Measurements from ENCODE around the gene NEK6.
"Not testable (repeated sequence)": the region's sequence is repeated elsewhere in the genome, so short reads cannot be mapped to it uniquely, and the experiment has no call there.

NEK6 gene

DNA sequence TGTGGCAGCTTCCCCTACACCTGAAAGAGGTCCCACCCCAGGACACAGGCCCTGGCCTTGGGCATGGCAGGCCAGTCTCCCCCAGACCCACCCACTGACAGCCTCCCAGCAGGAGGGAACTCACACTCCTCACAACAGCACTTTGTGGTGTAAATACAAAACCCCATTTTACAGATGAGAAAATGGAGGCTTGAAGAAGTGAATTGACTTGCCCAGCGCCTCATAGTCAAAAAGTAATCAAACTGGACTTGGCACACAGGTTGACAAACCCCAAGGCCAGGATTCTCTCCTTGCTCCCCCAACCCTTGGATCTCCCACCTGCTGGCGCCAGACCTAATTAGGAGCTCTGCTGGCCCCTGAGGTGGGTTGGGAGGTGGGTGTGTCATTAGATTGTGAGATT, 29.2 kb upstream of the NEK6 start:
- no peak for DNase-seq (ENCODE audit: low spot score)

- no peak for DNase-seq (ENCODE audit: low spot score)
Measured at GRCh38 chr9:124231095-124231737, 26.5 kb upstream of the NEK6 start.

DNA sequence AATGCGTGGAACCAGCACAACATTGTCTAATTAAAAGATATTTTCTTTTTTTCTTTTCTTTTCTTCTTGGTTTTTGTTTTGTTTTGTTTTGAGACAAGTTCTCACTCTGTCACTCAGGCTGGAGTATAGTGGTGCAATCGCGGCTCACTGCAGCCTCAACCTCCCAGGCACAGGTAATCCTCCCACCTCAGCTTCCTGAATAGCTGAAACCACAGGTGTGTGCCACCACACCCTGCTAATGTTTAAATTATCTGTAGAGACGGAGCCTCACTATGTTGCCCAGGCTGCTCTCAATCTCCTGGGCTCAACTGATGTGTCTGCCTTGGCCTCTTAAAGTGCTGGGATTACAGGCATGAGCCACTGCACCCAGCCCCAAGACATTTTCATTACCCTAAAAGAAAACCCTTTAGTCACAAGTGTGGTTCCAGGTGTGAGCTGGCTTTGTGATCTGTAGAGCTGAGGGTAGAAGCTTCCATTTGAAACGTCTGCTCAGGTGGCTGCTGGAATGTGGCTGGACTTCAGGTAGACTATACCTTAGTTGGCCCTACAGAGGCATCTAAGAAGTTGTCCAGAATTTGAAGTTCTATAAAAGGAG, 19.1 kb upstream of the NEK6 start:
- no peak for DNase-seq (ENCODE audit: low spot score)

DNA sequence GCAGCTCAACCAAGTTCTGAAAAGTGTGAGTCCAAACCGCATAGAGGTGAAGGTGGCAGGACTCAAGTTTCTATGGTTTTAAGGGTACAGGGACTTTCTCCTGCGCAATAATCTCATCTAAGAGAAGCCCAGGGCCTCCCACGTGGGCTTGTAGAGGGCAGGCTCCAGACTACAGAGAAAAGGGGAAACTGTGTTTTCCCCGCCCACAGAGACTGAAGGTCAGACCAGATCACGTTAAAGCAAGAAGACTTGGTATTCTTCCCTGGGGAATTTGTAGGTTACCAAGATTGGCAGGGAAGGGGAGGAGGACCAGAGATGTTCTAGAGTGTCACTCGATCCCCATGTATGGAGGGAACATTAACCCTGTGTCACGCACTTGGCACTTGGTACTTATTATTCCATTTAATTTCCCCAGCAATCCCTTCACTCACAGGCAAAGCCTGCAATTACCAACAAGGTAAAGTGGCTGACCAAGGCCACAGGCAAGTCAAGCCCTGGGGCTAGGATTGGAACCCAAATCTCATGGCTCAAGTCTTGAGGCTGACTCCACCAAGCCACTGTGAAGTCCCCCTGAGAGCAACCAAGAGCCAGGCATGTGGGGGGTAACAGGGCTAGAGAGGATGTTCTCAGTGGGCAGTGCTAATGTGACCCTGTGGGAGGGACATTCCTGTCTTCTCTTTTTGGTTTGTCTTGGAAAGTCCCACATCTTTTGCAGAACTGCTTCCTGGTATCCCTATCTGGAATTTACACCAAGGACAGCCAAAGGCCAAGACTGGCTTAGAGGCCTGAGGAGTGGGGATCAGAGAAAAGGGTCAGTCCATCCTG, 18.3 kb upstream of the NEK6 start:
- DNase-seq (ENCODE audit: low spot score): no peak

GRCh38 chr9:124242331-124243194, 15.2 kb upstream of the NEK6 start:
- DNase-seq (ENCODE audit: low spot score): peak; percentile 62

DNA sequence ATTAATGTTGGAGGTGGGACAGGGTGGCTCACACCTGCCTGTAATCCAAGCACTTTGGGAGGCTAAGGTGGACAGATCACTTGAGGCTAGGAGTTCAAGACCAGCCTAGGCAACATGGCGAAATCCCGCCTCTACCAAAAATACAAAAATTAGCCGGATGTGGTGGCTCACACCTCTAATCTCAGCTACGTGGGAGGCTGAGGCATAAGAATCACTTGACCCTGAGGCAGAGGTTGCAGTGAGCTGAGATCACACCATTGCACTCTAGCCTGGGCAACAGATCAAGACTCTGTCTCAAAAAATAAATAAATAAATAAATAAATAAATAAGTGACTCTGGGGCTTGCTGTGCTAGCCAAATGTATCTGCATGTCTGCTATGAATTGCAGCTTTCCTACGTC, 10.4 kb upstream of the NEK6 start:
- not testable (repeated sequence) for DNase-seq (ENCODE audit: low spot score)

DNA sequence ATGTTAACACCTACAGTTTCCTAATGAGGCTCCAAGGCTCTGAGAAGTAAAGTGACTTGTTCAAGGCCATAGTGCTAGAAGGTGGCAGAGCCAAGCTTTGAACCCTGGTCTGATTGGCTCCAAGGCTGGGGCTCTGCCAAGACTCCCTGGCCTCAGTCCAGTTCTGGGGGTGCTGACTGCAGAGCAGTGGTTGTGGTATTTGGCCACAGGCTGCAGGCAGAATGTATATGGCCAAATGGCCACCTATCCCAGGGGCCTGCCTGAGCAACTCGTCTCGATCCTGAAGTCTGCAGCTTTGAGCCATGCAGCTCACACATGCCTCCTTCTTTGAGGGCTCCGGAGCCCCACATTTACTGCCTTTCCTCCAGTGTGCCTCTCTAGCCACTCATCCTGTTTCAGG, 9.7 kb upstream of the NEK6 start:
- DNase-seq (ENCODE audit: low spot score): no peak

DNA sequence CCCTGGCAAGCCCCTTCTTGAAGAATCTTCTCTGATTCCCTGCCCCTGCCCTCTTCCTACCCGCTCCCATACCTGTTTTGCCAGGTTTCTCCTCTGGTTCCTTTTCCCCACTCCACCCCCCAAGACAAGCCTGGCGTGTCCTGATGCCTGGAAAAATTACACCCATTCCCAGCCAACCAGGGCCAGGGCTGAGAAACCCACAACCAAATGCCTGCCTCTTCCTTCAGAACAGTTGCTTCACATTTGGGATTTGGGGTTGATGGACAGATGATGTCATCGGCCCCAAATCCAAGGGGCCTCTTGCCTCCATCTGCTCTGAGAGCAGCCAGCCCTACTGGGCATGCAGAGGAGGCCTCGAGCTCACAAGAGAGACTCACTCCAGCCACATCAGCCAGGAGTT, 8.8 kb upstream of the NEK6 start:
- peak; percentile 23 for DNase-seq (ENCODE audit: low spot score)

DNA sequence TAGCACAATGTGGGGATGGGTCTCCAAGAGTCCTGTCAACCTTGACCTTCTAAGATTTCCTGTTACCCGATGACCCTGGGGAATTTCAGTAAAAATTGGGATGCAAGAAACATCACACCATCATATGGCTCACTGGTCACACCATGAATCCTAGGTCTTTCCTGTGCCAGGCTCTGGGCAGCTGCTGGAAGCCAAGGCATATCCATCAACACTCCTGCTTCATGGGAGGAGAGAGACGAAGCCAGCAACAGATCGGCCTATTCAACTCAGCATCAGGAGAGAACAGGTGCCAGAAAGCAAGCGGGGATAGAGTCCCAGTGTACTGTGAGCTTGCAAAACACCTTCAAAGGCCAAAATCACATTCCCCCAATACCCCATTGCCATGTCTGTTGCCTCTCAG, 6.5 kb upstream of the NEK6 start:
- no peak for DNase-seq (ENCODE audit: low spot score)

DNA sequence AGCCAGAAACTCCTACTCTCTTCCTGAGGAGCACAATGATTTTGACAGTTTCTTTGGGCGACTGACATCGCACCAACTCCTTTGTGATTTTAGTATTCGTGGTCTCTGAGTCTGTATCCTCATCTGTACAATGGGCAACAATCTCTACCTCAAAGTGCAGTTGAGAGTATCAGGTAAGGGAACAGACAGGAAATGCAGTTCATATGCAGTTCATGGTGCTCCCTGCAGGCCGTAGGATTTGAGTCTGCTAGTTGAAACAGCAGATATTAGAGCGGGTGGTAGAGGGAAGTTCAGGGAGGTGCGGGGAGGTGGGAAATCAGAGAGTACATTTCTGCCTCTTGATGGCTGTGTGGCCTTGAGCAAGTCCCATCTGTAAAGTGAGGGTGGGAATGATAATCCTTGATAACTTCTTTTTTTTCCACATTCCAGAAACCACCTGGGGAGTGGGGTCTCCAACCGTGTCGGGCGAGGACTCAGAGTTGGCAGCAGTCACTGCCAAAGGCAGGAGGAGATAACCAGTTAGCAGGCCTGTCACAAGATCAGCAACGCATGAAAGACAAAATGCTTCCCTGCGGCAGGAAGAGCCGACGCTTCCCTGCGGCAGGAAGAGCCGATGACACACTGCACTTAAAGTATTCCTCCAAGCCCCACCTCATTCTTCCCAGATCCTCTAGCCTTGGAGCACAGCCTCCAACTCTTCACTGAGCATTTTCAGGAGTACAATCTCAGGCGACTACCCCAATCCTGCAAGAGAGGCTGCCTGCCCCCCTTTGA, 6.0 kb upstream of the NEK6 start:
- no peak for DNase-seq (ENCODE audit: low spot score)

DNA sequence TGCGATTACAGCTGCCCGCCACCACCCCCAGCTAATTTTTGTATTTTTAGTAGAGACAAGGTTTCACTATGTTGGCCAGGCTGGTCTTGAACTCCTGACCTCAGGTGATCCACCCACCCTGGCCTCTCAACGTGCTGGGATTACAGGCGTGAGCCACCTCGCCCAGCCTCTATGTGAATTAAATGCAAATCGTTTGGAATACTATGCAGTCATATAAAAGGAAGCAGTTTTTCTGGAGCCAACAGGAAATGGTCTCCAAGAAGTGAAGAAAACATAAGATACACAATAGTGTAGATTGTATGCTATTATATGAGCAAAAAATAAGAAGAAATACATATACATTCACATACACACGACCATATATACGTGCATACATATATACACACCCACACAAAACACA, 4.9 kb upstream of the NEK6 start:
- not testable (repeated sequence) for DNase-seq (ENCODE audit: low spot score)

DNA sequence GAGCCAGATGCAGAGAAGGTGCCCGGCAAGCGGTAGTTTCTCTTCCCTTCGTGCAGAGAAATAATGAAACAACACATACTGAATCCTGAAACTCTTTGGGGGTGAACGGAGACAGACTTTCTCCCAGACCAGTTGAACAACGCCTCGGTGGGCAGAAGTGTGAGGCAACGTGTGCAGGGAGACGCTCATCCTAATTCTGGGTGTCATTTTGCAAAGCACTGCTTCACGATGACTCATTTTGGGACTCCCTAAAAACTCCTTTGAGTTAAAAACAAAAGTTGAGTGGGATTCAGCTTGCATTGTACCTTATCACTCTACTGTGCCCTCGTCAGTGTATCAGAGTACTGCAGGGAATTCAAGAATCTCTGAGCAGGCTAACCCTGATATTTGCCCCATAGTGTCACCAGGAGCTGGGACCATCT, 3.5 kb upstream of the NEK6 start:
- DNase-seq (ENCODE audit: low spot score): no peak

- no peak for DNase-seq (ENCODE audit: low spot score)
Measured at GRCh38 chr9:124255222-124255621, 2.5 kb upstream of the NEK6 start.

DNA sequence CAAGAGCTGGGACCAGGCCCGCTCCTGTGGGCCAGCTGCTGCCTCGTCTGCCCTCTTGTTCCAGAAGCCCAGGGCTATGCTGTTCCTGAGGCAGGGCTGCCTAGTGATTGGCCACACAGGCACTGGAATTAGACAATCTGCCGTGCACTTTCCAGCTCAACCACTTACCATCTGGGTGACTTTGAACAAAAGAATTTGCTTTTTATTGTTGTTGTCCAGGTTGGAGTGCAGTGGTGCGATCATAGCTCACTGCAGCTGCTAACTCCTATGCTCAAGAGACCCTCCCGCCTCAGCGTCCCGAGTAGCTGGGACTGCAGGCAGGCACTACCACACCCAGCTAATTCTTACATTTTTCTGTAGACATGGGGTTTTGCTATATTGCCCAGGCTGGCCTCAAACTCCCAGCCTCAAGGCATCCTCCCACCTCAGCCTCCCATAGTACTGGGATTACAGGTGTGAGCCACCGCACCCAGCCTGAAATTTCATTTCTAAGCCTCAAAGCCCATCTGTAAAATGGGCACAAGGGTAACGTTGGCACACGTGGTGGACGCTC, 1.2 kb upstream of the NEK6 start:
- no peak for DNase-seq (ENCODE audit: low spot score)

- DNase-seq (ENCODE audit: low spot score): peak; percentile 33
Measured at GRCh38 chr9:124257070-124257843, 492 bp upstream of the NEK6 start.

- peak; percentile 53 for DNase-seq (ENCODE audit: low spot score)
Measured at GRCh38 chr9:124258607-124259157, 933 bp downstream of the NEK6 start.

GRCh38 chr9:124259158-124259808, 1.5 kb downstream of the NEK6 start:
- no peak for DNase-seq (ENCODE audit: low spot score)

GRCh38 chr9:124260769-124261603, 3.2 kb downstream of the NEK6 start:
- DNase-seq (ENCODE audit: low spot score): no peak
